Stimulated activated naive CD8-positive, alpha-beta T cell treated with anti-CD3 and anti-CD28 coated beads, Interleukin-15, amount 100 ng/mL, for 72 hours (primary cell): ENCODE results near the gene GCNT2.
"Not testable (repeated sequence)": the region's sequence is repeated elsewhere in the genome, so short reads cannot be mapped to it uniquely, and the experiment has no call there.

ENCODE experiments used
- ATAC-seq: fragments of 150-1000 bp; cut with Tn5 transposase; 2 replicates; pipeline ENCODE4 v1.10.0; 2021; ENCODE audit warnings: mild to moderate bottlenecking, moderate library complexity
- DNase-seq, 2 donors: peaks; one replicate each; pipeline ENCODE4 v3.0.0; 2021 to 2022
- H3K27ac Mint-ChIP-seq, 2 donors: one replicate each; pipeline ENCODE4 v1.8.0; 2022; ENCODE audit warnings: mild to moderate bottlenecking in 2 of 2, mixed read lengths in 2 of 2, moderate library complexity in 2 of 2
- H3K27me3 Mint-ChIP-seq: one replicate; pipeline ENCODE4 v1.8.0; 2022; ENCODE audit warnings: mixed read lengths
- H3K4me1 Mint-ChIP-seq: one replicate; pipeline ENCODE4 v1.8.0; 2022; ENCODE audit warnings: mild to moderate bottlenecking, mixed read lengths
- H3K4me3 Mint-ChIP-seq, 2 donors: one replicate each; pipeline ENCODE4 v1.8.0; 2022; ENCODE audit warnings: mild to moderate bottlenecking in 2 of 2, mixed read lengths in 2 of 2, moderate library complexity in 1 of 2
- H3K9me3 Mint-ChIP-seq, 2 donors: one replicate each; pipeline ENCODE4 v1.8.0; 2022; ENCODE audit warnings: mixed read lengths in 2 of 2

The GCNT2 gene

GRCh38 chr6:10554826-10555225, 33.7 kb downstream of the GCNT2 start:
- H3K27me3 Mint-ChIP-seq = no peaks in the 10 kb centered on the region
- H3K27ac Mint-ChIP-seq = peak overlapping the region in 1 of 2 donors; percentile 4
- H3K4me3 Mint-ChIP-seq = no peak overlapping the region
- DNase-seq (no peak), ATAC-seq (no peak)
- H3K4me1 Mint-ChIP-seq = no peaks in the 10 kb centered on the region
- peaks cover 0 to 7% of the 10 kb centered on the region in 2 donors for H3K9me3 Mint-ChIP-seq

GRCh38 chr6:10555625-10556309, 34.6 kb downstream of the GCNT2 start:
- Mint-ChIP-seq H3K27me3 (no peaks in the 10 kb centered on the region), H3K27ac (no peak overlapping the region), H3K4me3 (no peak overlapping the region), H3K9me3 (peaks cover 0 to 6% of the 10 kb centered on the region in 2 donors), H3K4me1 (no peaks in the 10 kb centered on the region)
- DNase-seq (no peak), ATAC-seq (no peak)

- H3K27me3 Mint-ChIP-seq = no peaks in the 10 kb centered on the region
- no peak for ATAC-seq
- no peaks in the 10 kb centered on the region for H3K4me1 Mint-ChIP-seq
- no peak overlapping the region for H3K4me3 Mint-ChIP-seq
- DNase-seq = no peak
- H3K9me3 Mint-ChIP-seq = peaks cover 0 to 6% of the 10 kb centered on the region in 2 donors
- H3K27ac Mint-ChIP-seq = no peak overlapping the region
These were observed 35.4 kb downstream of the GCNT2 start for GRCh38 chr6:10556589-10556988.

GRCh38 chr6:10556992-10557391, 35.8 kb downstream of the GCNT2 start:
- Mint-ChIP-seq H3K4me3 (no peak overlapping the region), H3K9me3 (peaks cover 0 to 6% of the 10 kb centered on the region in 2 donors), H3K27ac (no peak overlapping the region), H3K27me3 (no peaks in the 10 kb centered on the region), H3K4me1 (no peaks in the 10 kb centered on the region)
- DNase-seq (no peak), ATAC-seq (no peak)

- H3K4me1 Mint-ChIP-seq = no peaks in the 10 kb centered on the region
- no peak for ATAC-seq
- H3K9me3 Mint-ChIP-seq = peaks cover 0 to 6% of the 10 kb centered on the region in 2 donors
- no peak overlapping the region for H3K4me3 Mint-ChIP-seq
- H3K27me3 Mint-ChIP-seq = no peaks in the 10 kb centered on the region
- H3K27ac Mint-ChIP-seq = peak overlapping the region in 1 of 2 donors; percentile 25
- DNase-seq = no peak
These were observed 36.8 kb downstream of the GCNT2 start for GRCh38 chr6:10557913-10558312.

GRCh38 chr6:10558565-10558964, 37.4 kb downstream of the GCNT2 start:
- DNase-seq (no peak), ATAC-seq (no peak)
- Mint-ChIP-seq H3K4me3 (no peak overlapping the region), H3K27me3 (no peaks in the 10 kb centered on the region), H3K4me1 (no peaks in the 10 kb centered on the region), H3K9me3 (peaks cover 0 to 6% of the 10 kb centered on the region in 2 donors), H3K27ac (no peak overlapping the region)

- Mint-ChIP-seq H3K9me3 (peaks cover 0 to 6% of the 10 kb centered on the region in 2 donors), H3K4me1 (no peaks in the 10 kb centered on the region), H3K4me3 (no peak overlapping the region), H3K27me3 (no peaks in the 10 kb centered on the region), H3K27ac (no peak overlapping the region)
- DNase-seq (no peak), ATAC-seq (no peak)
These were observed 38.5 kb downstream of the GCNT2 start for GRCh38 chr6:10559522-10560152.

- no peaks in the 10 kb centered on the region for H3K9me3 Mint-ChIP-seq
- no peak overlapping the region for H3K27ac Mint-ChIP-seq
- H3K4me3 Mint-ChIP-seq = no peak overlapping the region
- no peaks in the 10 kb centered on the region for H3K27me3 Mint-ChIP-seq
- no peak for DNase-seq
- no peaks in the 10 kb centered on the region for H3K4me1 Mint-ChIP-seq
- no peak for ATAC-seq
These were observed 40.6 kb downstream of the GCNT2 start for GRCh38 chr6:10561611-10562199.

- no peaks in the 10 kb centered on the region for H3K27me3 Mint-ChIP-seq
- no peak overlapping the region for H3K4me3 Mint-ChIP-seq
- peaks cover 0 to 23% of the 10 kb centered on the region in 2 donors for H3K9me3 Mint-ChIP-seq
- DNase-seq = no peak
- no peak overlapping the region for H3K27ac Mint-ChIP-seq
- H3K4me1 Mint-ChIP-seq = no peaks in the 10 kb centered on the region
- ATAC-seq = no peak
These were observed 44.0 kb downstream of the GCNT2 start for GRCh38 chr6:10564975-10565673.

- ATAC-seq (no peak), DNase-seq (no peak)
- Mint-ChIP-seq H3K27ac (peak overlapping the region in 1 of 2 donors; percentile 1), H3K4me1 (no peaks in the 10 kb centered on the region), H3K27me3 (no peaks in the 10 kb centered on the region), H3K9me3 (peaks cover 0 to 23% of the 10 kb centered on the region in 2 donors), H3K4me3 (no peak overlapping the region)
These were observed 44.8 kb downstream of the GCNT2 start for GRCh38 chr6:10565913-10566312.

- H3K27ac Mint-ChIP-seq = no peak overlapping the region
- no peak overlapping the region for H3K4me3 Mint-ChIP-seq
- no peak for DNase-seq
- ATAC-seq = no peak
- H3K27me3 Mint-ChIP-seq = no peaks in the 10 kb centered on the region
- peaks cover 0 to 23% of the 10 kb centered on the region in 2 donors for H3K9me3 Mint-ChIP-seq
- no peaks in the 10 kb centered on the region for H3K4me1 Mint-ChIP-seq
These were observed 46.3 kb downstream of the GCNT2 start for GRCh38 chr6:10567256-10568026.

GRCh38 chr6:10569392-10570127, 48.4 kb downstream of the GCNT2 start:
- H3K27ac Mint-ChIP-seq = no peak overlapping the region
- H3K4me3 Mint-ChIP-seq = no peak overlapping the region
- H3K9me3 Mint-ChIP-seq = peaks cover 0 to 23% of the 10 kb centered on the region in 2 donors
- DNase-seq (no peak), ATAC-seq (no peak)
- no peaks in the 10 kb centered on the region for H3K4me1 Mint-ChIP-seq
- no peaks in the 10 kb centered on the region for H3K27me3 Mint-ChIP-seq

- H3K27ac Mint-ChIP-seq, DNase-seq, H3K4me1 Mint-ChIP-seq, H3K9me3 Mint-ChIP-seq, ATAC-seq, H3K27me3 Mint-ChIP-seq, H3K4me3 Mint-ChIP-seq: not testable (repeated sequence)
These were observed 54.4 kb downstream of the GCNT2 start for GRCh38 chr6:10575519-10575918.

- H3K4me3 Mint-ChIP-seq = no peak overlapping the region
- DNase-seq = no peak
- H3K4me1 Mint-ChIP-seq = peaks cover 6% of the 10 kb centered on the region
- H3K27ac Mint-ChIP-seq = no peak overlapping the region
- ATAC-seq = no peak
- no peaks in the 10 kb centered on the region for H3K27me3 Mint-ChIP-seq
- H3K9me3 Mint-ChIP-seq = no peaks in the 10 kb centered on the region
These were observed 55.1 kb downstream of the GCNT2 start for GRCh38 chr6:10576226-10576625.

- DNase-seq = no peak
- no peaks in the 10 kb centered on the region for H3K9me3 Mint-ChIP-seq
These were observed 56.0 kb downstream of the GCNT2 start for GRCh38 chr6:10577112-10577511.

More at GRCh38 chr6:10577112-10577511, 56.0 kb downstream of the GCNT2 start:
- Mint-ChIP-seq H3K4me3 (no peak overlapping the region), H3K27ac (no peak overlapping the region), H3K27me3 (no peaks in the 10 kb centered on the region), H3K4me1 (peaks cover 6% of the 10 kb centered on the region)
- ATAC-seq = no peak
